NK-92 treated with Interleukin-12 subunit alpha and Interleukin-12 subunit beta, amount 100 ng/mL, for 24 hours (cell line): ENCODE data around the gene KTN1.
A peak's percentile ranks its signal among the peaks of the same experiment; 100 is the strongest.

Source experiments
- DNase-seq: peaks from one replicate; lab custom pipeline; 2025; lab: John Stamatoyannopoulos, UW

KTN1 gene

GRCh38 chr14:55571125-55571889 lies 8.7 kb upstream of the KTN1 start:
- no peak for DNase-seq

- DNase-seq: no peak
Measured at GRCh38 chr14:55572578-55572977, 7.4 kb upstream of the KTN1 start.

- DNase-seq: no peak
Measured at GRCh38 chr14:55574988-55575387, 5.0 kb upstream of the KTN1 start.

- no peak for DNase-seq
Measured at GRCh38 chr14:55577229-55577628, 2.8 kb upstream of the KTN1 start.

GRCh38 chr14:55578511-55578910 lies 1.5 kb upstream of the KTN1 start:
- DNase-seq: no peak

- peak; percentile 39 for DNase-seq
Measured at GRCh38 chr14:55580470-55581341, 699 bp downstream of the KTN1 start.

GRCh38 chr14:55581342-55581771 lies 1.4 kb downstream of the KTN1 start:
- DNase-seq: no peak

GRCh38 chr14:55582746-55583145 lies 2.7 kb downstream of the KTN1 start:
- DNase-seq: no peak

GRCh38 chr14:55583942-55584468 lies 4.0 kb downstream of the KTN1 start:
- no peak for DNase-seq

GRCh38 chr14:55585854-55586253 lies 5.8 kb downstream of the KTN1 start:
- DNase-seq: no peak

GRCh38 chr14:55586411-55586810 lies 6.4 kb downstream of the KTN1 start:
- DNase-seq: no peak

GRCh38 chr14:55587847-55588246 lies 7.8 kb downstream of the KTN1 start:
- DNase-seq: no peak

- no peak for DNase-seq
Measured at GRCh38 chr14:55588259-55588699, 8.3 kb downstream of the KTN1 start.

GRCh38 chr14:55589171-55589570 lies 9.2 kb downstream of the KTN1 start:
- no peak for DNase-seq

- DNase-seq: no peak
Measured at GRCh38 chr14:55592436-55592835, 12.4 kb downstream of the KTN1 start.

- no peak for DNase-seq
Measured at GRCh38 chr14:55593698-55594097, 13.7 kb downstream of the KTN1 start.

- no peak for DNase-seq
Measured at GRCh38 chr14:55599250-55599879, 19.4 kb downstream of the KTN1 start.

- DNase-seq: no peak
Measured at GRCh38 chr14:55600784-55601561, 21.0 kb downstream of the KTN1 start.

- no peak for DNase-seq
Measured at GRCh38 chr14:55603401-55603953, 23.5 kb downstream of the KTN1 start.

GRCh38 chr14:55604488-55604887 lies 24.5 kb downstream of the KTN1 start:
- DNase-seq: no peak

GRCh38 chr14:55604900-55605418 lies 25.0 kb downstream of the KTN1 start:
- no peak for DNase-seq
